K562 treated with DMSO at 1 percent for 4 hours (cell line): ENCODE data around the gene KCNIP3. TPM values are rescaled to one million over a fixed set of nuclear protein-coding genes. Genes with fewer than 3 reads are reported as not detected.

Experiments
- total RNA-seq: library from RNA; unstranded; fragments of 300-600 nt; gene quantifications from 2 replicates; pipeline ENCODE4 v1.2.3, GENCODE V29; 2022; ENCODE audit not compliant: insufficient read depth

Gene KCNIP3
- total RNA-seq: not detected in 2 replicates

DNA sequence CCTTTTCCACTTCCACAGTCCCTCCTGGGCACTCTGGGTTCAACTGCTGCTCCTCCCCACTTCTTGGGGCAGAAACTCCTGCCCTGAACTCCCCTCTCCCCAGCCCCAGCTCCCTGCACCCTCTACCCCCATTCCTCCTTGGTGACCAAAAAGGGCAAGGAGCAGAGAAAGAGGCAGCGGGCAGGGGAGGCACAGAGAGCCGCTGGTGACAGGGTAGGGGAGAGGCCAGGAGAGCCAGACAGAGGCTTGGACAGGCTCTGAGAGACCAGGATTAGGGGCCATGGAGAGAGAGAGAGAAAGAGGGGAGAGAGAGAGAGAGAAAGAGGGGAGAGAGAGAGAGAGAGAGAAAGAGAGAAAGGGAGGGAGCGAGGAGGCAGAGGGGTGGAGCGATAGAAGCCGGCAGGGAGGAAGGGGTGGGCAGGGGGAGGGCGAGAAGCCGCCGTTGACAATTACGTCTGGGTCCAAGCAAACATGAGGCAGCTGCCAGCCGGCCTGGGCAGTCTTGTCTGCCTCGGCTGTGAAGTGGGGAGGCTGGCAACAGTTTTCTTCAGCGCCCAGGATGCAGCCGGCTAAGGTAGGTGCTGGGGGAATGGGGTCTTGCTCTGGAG lies at the start of gene KCNIP3:
Gene KCNIP3, plus strand, starts transcription at position 468 of the 608 bp plus-strand sequence. Its CDS starts 92 bp downstream, at position 560.

DNA sequence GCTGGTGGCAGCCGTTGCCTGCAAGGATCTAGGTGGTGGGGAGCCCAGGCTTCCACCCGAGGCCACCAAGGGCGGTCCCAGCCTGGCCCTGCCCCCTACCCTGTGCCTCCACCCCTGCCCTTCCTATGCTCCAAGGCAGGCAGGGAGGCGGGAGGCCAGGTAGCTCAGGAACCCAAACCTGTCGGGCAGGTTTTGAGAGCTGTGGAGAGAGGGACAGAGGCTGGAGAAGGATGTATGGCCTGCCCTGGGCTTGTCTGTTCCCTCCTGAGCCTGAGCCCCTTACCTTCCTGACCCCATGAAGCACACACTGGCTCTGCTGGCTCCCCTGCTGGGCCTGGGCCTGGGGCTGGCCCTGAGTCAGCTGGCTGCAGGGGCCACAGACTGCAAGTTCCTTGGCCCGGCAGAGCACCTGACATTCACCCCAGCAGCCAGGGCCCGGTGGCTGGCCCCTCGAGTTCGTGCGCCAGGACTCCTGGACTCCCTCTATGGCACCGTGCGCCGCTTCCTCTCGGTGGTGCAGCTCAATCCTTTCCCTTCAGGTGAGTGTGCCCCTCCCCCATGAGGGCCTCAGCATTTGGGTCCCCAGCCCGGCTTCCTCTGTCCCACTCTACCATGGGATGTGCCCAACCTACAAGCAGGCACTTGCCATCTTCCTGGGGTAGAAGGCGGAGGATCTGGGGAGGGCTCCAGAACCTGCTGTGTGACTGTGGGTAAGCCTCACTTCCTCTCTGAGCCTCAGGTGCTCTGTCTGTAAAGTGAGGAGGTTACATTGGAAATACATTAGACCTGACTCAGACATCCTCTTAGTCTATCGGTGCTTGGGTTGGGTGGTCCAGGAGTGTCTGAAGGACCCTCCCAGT lies 22.6 kb upstream of the KCNIP3 start, which contains the start of gene PROM2:
Gene PROM2, plus strand, starts transcription at position 159 of the 860 bp plus-strand sequence. Its CDS starts 137 bp downstream, at position 296.

DNA sequence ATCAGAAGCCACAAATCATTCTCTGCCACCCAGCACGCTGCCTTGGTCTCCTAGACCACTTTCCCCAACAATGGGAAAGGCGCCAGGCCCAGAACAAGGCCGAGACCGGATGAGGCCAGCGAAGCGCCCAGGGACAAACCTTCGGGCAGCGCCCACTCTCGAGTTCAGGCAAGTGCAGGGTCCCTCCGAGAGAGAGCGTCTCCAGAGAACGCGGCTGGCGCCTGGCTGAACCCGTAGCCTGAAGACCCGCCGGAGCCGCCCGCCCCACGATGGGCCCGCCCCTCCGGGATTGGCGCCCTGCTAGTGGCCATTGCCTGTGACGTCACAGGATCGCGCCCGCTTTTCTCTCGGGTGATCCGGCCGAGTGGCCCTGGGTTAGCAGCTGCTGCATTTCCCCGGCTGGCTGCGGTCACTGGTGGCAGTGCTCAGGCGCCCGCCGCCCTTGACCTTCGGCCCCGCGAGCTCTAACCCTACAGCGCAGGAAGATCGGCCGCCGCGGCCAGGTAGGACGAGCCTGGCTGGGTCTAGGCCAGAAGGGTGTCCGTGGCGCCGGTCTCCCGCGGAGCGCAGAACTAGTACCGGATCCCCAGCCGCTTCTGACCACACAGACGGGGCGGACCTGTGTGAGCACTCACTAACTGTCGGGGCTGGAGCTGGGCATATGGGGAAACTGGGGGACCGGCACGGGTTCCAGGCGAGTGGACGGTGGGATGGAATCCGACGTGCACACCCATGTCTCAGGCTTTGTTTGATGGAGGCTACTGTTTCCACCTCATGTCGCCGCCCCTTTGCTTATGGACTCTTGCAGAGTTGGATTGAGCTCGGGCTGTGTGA lies 105.4 kb downstream of the KCNIP3 start, which contains the start of gene FAHD2A:
Gene FAHD2A, plus strand, starts transcription at position 339 of the 834 bp plus-strand sequence. CDS start 2,851 bp downstream, outside the sequence.

Other genes with a start within 250 kb of the KCNIP3 start
- 69.2 and 72.2 TPM in 2 replicates for gene MRPS5, start 175.5 kb upstream of the KCNIP3 start, total RNA-seq
- gene ZNF514, start 137.5 kb upstream of the KCNIP3 start, total RNA-seq: 2.1 and 6.2 TPM in 2 replicates
- gene ZNF2, start 131.5 kb upstream of the KCNIP3 start, total RNA-seq: 1.4 and 2.5 TPM in 2 replicates
- gene ZNF892, start 89.8 kb upstream of the KCNIP3 start, total RNA-seq: not detected in 2 replicates
- gene PROM2, start 22.9 kb upstream of the KCNIP3 start, total RNA-seq: not detected in 2 replicates
- gene FAHD2A, start 105.4 kb downstream of the KCNIP3 start, total RNA-seq: 27.0 and 27.1 TPM in 2 replicates
- not detected in 2 replicates for gene TRIM43B, start 187.4 kb downstream of the KCNIP3 start, total RNA-seq